Measurements from ENCODE around the gene POGK.

The POGK gene

DNA sequence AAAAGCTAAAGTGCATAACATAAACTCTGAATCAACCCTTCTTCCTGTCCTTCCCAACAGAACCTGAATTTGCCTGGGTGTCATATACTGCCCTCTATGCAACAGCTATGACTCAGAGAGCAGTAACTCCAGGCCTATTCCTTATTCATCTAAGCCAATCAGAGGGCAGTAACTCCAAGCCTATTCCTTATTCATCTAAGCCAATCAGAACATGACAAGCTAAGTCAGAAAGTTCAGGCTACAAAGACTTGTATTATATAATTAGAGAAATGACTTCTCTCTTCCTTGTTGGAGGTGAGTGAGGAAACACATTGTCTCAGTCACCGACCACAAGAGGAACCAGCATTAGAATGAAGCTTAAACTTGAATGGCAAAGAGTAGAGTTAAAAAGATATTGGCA lies 63.0 kb downstream of the POGK start:
- no peak for DNase-seq (ENCODE audit: low read depth in 2 of 2)

DNA sequence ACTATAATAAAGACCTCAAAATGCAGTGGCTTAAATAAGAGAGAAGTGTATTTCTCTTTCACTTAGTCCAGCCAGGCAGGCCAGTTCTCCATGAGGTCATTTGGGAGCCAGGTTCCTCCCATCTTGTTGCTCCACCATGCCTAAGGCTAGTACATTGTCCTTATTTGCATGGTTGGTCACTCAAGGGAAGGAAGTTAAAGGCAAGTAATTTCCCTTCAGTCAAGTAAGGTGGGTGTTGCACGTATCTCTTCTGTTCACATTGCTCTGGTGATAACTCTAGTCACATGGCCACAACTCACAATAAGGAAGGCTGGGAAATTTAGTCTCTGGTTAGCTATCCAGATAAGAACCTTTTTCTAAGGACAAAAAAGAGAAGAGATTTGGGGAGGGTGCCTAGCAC lies 64.0 kb downstream of the POGK start:
- no peak for DNase-seq (ENCODE audit: low read depth in 2 of 2)

- DNase-seq (ENCODE audit: low read depth in 2 of 2) = no peak
These were observed 65.9 kb downstream of the POGK start for GRCh38 chr1:166905136-166905535.

- no peak for DNase-seq (ENCODE audit: low read depth in 2 of 2)
These were observed 66.6 kb downstream of the POGK start for GRCh38 chr1:166905900-166906299.
